Heart right ventricle (tissue), 16 donors: ENCODE results near the gene GAB1. TPM values are rescaled to one million over a fixed set of nuclear protein-coding genes. Genes with fewer than 3 reads are reported as not detected.
A peak's percentile ranks its signal among the peaks of the same experiment; 100 is the strongest.

Experiments
- ATAC-seq, 8 donors: fragments of 200-7000 bp; cut with Tn5 transposase; one replicate each; pipeline ENCODE4 v1.9.1; 2020; ENCODE audit warnings: mild to moderate bottlenecking in 8 of 8, moderate library complexity in 8 of 8, moderate number of reproducible peaks in 1 of 8
- DNase-seq, 2 donors: peaks; one replicate each; pipeline ENCODE4 v3.0.0-alpha.2; 2020
- H3K27ac ChIP-seq, 10 donors: fragments of 200-600 bp; sonication (generic) in 2 of 10; one replicate each; pipeline versions ENCODE4 v1.5.0 to v1.8.0; 2020 to 2022; ENCODE audit warnings: mild to moderate bottlenecking in 3 of 10
- H3K27me3 ChIP-seq, 7 donors: fragments of 200-600 bp; one replicate each; pipeline ENCODE4 v1.8.0; 2021 to 2022; ENCODE audit warnings: mild to moderate bottlenecking in 2 of 7
- H3K36me3 ChIP-seq, 9 donors: fragments of 200-600 bp; sonication (generic) in 1 of 9; one replicate each; pipeline versions ENCODE4 v1.5.0 to v1.8.0; 2020 to 2022; ENCODE audit warnings: mild to moderate bottlenecking in 2 of 9
- H3K4me1 ChIP-seq, 9 donors: fragments of 200-600 bp; sonication (generic) in 1 of 9; one replicate each; pipeline versions ENCODE4 v1.5.0 to v1.8.0; 2020 to 2022; ENCODE audit warnings: mild to moderate bottlenecking in 4 of 9
- H3K4me3 ChIP-seq, 10 donors: fragments of 200-600 bp; sonication (generic) in 2 of 10; one replicate each; pipeline versions ENCODE4 v1.5.0 to v1.8.0; 2020 to 2022; ENCODE audit warnings: mild to moderate bottlenecking in 7 of 10, moderate library complexity in 2 of 10
- H3K9me3 ChIP-seq, 11 donors: fragments of 200-600 bp in 10 of 11; sonication (generic) in 2 of 11; one replicate each; pipeline versions ENCODE4 v1.5.0 to v1.8.0; 2013 to 2022; ENCODE audit warnings: mild to moderate bottlenecking in 2 of 11, control low read depth in 1 of 11, moderate library complexity in 1 of 11
- WGBS, 2 donors: extraction: QIAGEN DNeasy Blood & Tissue Kit; methylation state at CpG; one replicate each; pipeline ENCODE4 v1.1.7; 2013; ENCODE audit warnings: inconsistent platforms in 1 of 2; 5-methylcytosine and 5-hydroxymethylcytosine counted together
- intact Hi-C, 10 donors: fragments of 100-400 bp; cut with DNase I; formaldehyde crosslinking; loops; one replicate each; pipeline versions ENCODE4 v1.11.1 to v1.14.2; 2022
- polyA plus RNA-seq, 2 donors: library from polyadenylated mRNA; stranded (reverse); fragments of 200-250 nt; gene quantifications; one replicate each; pipeline ENCODE4 v1.2.3, GENCODE V29; 2013
- total RNA-seq, 10 donors: library from RNA; stranded (reverse); fragmentation: NEBNext Ultra II Directional in 3 of 10; extraction: Animal tissue kit (Norgen Biotek cat#: 25700) in 3 of 10; gene quantifications; one replicate each; pipeline versions ENCODE4 v1.2.1 to v1.2.4, GENCODE V29; 2021 to 2023
- TF ChIP-seq, protein P1 (sequence below), 9 donors: fragments of 200-600 bp; sonication (generic) in 2 of 9; IDR thresholded peaks; one replicate each; pipeline versions ENCODE4 v1.5.0 to v1.8.0; 2021 to 2022; ENCODE audit warnings: antibody characterized with exemption in 9 of 9, mild to moderate bottlenecking in 5 of 9, moderate library complexity in 1 of 9
- donor health status: Arrhythmogenic right ventricular cardiomyopathy.
- donor health status: ischemic (EF 13 %, LVEDD 7.1; RV severe dilation, severe dysfunction).
- donor health status: healthy with polysubstance abuse.
- donor health status: DM: no; HTN: yes; CAD: no.
- donor health status: DM: no; HTN: no; CAD: no.
- donor health status: ischemic (EF 25% LVEDD 6.9; RV normal size, moderate dysfunction).
- donor health status: ischemic (EF 25% LVEDD 5.7; RV mildly dilated, moderate dysfunction).
- donor health status: healthy.
- donor health status: DM: yes; HTN: yes; CAD: no.
- donor health status: Ischemic cardiomyopathy.
- donor health status: ischemic (EF 35%, LVEDD 5.7; RV mildly dilated, moderate dysfunction).
- donor health status: nonischemic (EF 11% LVEDD 7.7; RV severe dilation, severe dysfunction).
- donor health status: DM: yes; HTN: yes; CAD: no.
- donor health status: PGD.
- donor health status: ischemic (EF 29% LVEDD 5.4; RV normal size, mild dysfunction).
- donor health status: nonischemic (EF 23%, LVEDD 6.1; RV moderate dilation, normal function).

GAB1 gene
- total and polyA plus RNA-seq, 12 donors, result 7.8 to 130 (median 95.3) TPM

DNA sequence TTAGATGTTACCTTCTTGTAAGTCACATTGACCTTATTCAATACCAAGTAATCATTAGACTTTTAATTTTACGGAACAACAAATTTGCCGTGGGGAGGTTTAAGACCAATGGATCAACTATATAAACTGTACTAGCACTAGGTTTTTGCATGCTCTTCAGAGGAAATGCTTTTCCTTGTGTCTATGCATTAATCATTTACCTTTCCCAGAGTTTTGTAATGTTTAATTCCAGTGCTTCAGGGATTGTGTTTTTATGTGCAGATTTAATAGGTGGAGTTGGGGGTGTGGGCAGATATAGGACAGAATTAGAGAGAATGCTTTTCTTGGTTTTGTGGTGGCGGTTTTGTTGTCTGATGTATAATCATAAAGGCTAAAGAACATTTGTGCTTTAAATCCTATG, 100.8 kb downstream of the GAB1 start:
- H3K4me1 ChIP-seq, result peaks cover 0 to 26% (median 21%) of the 10 kb centered on the region in 9 donors
- no peak overlapping the region for H3K27ac ChIP-seq
- ATAC-seq (no peak), DNase-seq (no peak)
- TF ChIP-seq, protein P1, sequence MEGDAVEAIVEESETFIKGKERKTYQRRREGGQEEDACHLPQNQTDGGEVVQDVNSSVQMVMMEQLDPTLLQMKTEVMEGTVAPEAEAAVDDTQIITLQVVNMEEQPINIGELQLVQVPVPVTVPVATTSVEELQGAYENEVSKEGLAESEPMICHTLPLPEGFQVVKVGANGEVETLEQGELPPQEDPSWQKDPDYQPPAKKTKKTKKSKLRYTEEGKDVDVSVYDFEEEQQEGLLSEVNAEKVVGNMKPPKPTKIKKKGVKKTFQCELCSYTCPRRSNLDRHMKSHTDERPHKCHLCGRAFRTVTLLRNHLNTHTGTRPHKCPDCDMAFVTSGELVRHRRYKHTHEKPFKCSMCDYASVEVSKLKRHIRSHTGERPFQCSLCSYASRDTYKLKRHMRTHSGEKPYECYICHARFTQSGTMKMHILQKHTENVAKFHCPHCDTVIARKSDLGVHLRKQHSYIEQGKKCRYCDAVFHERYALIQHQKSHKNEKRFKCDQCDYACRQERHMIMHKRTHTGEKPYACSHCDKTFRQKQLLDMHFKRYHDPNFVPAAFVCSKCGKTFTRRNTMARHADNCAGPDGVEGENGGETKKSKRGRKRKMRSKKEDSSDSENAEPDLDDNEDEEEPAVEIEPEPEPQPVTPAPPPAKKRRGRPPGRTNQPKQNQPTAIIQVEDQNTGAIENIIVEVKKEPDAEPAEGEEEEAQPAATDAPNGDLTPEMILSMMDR (IDR thresholded peaks at IDR 0.05), result no peak
- intact Hi-C loops, result no loop called here
- H3K36me3 ChIP-seq, result peaks cover 0 to 95% (median 26%) of the 10 kb centered on the region in 9 donors
- 95% methylated on average over 3 of the region's 3 CpGs for WGBS, 2 donors
- H3K4me3 ChIP-seq, result no peak overlapping the region
- H3K27me3 ChIP-seq, result no peaks in the 10 kb centered on the region
- H3K9me3 ChIP-seq, result no peaks in the 10 kb centered on the region

DNA sequence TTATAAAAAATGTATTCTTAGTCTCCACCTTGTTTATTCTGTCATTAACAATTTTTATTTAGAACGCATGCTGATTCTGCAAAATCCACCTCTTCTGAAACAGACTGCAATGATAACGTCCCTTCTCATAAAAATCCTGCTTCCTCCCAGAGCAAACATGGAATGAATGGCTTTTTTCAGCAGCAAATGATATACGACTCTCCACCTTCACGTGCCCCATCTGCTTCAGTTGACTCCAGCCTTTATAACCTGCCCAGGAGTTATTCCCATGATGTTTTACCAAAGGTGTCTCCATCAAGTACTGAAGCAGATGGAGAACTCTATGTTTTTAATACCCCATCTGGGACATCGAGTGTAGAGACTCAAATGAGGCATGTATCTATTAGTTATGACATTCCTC, 101.3 kb downstream of the GAB1 start:
- H3K36me3 ChIP-seq, result peaks cover 0 to 98% (median 26%) of the 10 kb centered on the region in 9 donors
- intact Hi-C loops, result no loop called here

DNA sequence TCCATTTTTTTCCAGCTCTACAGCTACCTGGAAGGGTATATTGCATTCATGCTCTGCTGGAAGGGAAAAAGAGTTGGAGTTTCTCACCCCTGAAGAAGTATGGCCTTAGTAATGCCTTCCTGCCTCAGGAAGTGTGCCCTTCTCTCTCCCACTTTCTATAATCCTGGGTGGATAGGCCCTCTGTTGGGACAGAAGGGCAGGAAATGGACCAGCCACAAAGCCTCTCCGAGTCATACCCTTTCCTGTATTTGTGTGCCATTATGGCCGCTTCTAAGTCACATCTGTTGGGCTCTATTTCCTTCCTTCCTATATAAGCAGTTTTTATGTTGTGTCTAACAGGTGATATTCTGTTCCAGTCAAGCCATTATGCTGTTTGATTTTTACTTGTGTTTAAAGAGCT, 102.0 kb downstream of the GAB1 start:
- peaks cover 0 to 96% (median 26%) of the 10 kb centered on the region in 9 donors for H3K36me3 ChIP-seq
- H3K4me1 ChIP-seq, result peaks cover 0 to 33% (median 21%) of the 10 kb centered on the region in 9 donors
- TF ChIP-seq, protein P1 (IDR thresholded peaks at IDR 0.05), result no peak
- intact Hi-C loops, result no loop called here
- no peak overlapping the region for H3K27ac ChIP-seq
- no peaks in the 10 kb centered on the region for H3K9me3 ChIP-seq
- DNase-seq, result no peak
- no peak for ATAC-seq
- H3K27me3 ChIP-seq, result no peaks in the 10 kb centered on the region
- no peak overlapping the region for H3K4me3 ChIP-seq
- WGBS, 2 donors, result 64 to 73% methylated on average over 2 of the region's 2 CpGs

More for the DNA sequence above, 101.3 kb downstream of the GAB1 start:
- no peak for ATAC-seq
- H3K27ac ChIP-seq, result no peak overlapping the region
- no peak overlapping the region for H3K4me3 ChIP-seq
- DNase-seq, result no peak
- H3K9me3 ChIP-seq, result no peaks in the 10 kb centered on the region
- peaks cover 0 to 26% (median 21%) of the 10 kb centered on the region in 9 donors for H3K4me1 ChIP-seq
- TF ChIP-seq, protein P1 (IDR thresholded peaks at IDR 0.05), result no peak
- no peaks in the 10 kb centered on the region for H3K27me3 ChIP-seq
- 87 to 88% methylated on average over 5 of the region's 5 CpGs for WGBS, 2 donors

DNA sequence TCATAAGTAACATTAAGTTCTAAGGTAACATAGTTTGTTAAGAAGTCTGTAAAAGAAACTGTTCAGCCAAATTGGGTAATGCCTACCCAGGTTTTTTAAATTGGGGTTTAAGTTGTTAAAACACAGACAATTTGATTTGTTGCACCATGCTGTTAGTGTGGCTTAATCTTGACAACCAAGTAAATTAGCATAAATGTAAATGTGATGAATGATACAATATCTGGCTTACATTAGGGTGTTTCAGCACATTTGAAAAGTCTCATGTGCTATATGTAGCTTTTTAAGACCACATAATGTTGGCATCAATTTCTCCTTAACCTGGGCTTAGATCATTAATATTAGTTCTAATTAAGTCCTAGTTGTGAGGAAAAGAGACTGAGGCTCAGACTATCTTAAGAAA, 104.4 kb downstream of the GAB1 start:
- TF ChIP-seq, protein P1 (IDR thresholded peaks at IDR 0.05), result no peak
- intact Hi-C loops, result no loop called here
- no peaks in the 10 kb centered on the region for H3K9me3 ChIP-seq
- H3K4me3 ChIP-seq, result no peak overlapping the region
- H3K4me1 ChIP-seq, result peaks cover 0 to 45% (median 21%) of the 10 kb centered on the region in 9 donors
- ATAC-seq (no peak), DNase-seq (no peak)
- H3K36me3 ChIP-seq, result peaks cover 0 to 77% (median 26%) of the 10 kb centered on the region in 9 donors
- H3K27ac ChIP-seq, result peak overlapping the region in 1 of 10 donors; percentile 56
- H3K27me3 ChIP-seq, result no peaks in the 10 kb centered on the region
